ENCODE data around the gene SMAD7. TPM values are rescaled to one million over a fixed set of nuclear protein-coding genes. Genes with fewer than 3 reads are reported as not detected.
A peak's percentile ranks its signal among the peaks of the same experiment; 100 is the strongest.

SMAD7 gene
- total RNA-seq, 4 donors from 2014 or later: 41.2 to 76.0 (median 55.2) TPM

GRCh38 chr18:48974304-48975119 is 23.7 kb upstream of the SMAD7 start:
- Histone ChIP-seq H3K9me3 (no peaks in the 10 kb centered on the region), H3K36me3 (no peaks in the 10 kb centered on the region), H3K27me3 (no peaks in the 10 kb centered on the region), H3K4me3 (peak overlapping the region in 1 of 2 donors; percentile 78), H3K27ac (peak overlapping the region; percentile 8 to 87 (median 79)), H3K4me1 (peaks cover 0 to 17% (median 7%) of the 10 kb centered on the region in 3 donors)
- WGBS, 2 donors (ENCODE audit: low coverage in 1 of 2): 52 to 78% methylated on average over 7 to 9 of the region's 28 CpGs
- no peak for ATAC-seq
- TF ChIP-seq CTCF (IDR thresholded peaks at IDR 0.05): no peak
- no peak for TF ChIP-seq EP300 (IDR thresholded peaks at IDR 0.05)
- no peak for TF ChIP-seq POLR2AphosphoS5 (IDR thresholded peaks at IDR 0.05)
- TF ChIP-seq POLR2A (IDR thresholded peaks at IDR 0.05): no peak

DNA sequence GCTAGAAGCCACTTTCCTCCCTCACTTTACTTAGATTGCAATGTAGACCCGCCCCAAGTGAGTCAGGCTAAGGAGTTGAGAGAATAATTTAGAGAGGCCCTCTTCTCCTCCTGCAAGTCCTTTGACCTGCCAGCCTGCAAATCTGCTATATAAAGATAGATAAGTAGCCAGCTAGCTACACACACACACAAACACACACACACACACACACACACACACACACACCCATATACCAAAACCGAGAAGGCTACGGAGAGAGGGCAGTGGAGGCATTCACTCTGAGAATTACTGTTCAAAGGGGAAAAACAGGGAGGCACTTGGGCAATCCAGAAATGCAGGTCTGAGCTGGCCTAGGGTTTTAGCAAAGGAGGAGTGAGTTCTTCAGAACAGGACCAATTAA is 23.0 kb upstream of the SMAD7 start:
- WGBS, 2 donors (ENCODE audit: low coverage in 1 of 2): 100% methylated on average over 1 of the region's 3 CpGs; no CpG with 5 or more reads in 1 of the 2 donors
- no peak for ATAC-seq
- H3K27ac ChIP-seq: peak overlapping the region in 1 of 4 donors; percentile 87
- H3K27me3 ChIP-seq: no peaks in the 10 kb centered on the region
- no peaks in the 10 kb centered on the region for H3K9me3 ChIP-seq
- no peak for TF ChIP-seq POLR2A (IDR thresholded peaks at IDR 0.05)
- TF ChIP-seq EP300 (IDR thresholded peaks at IDR 0.05): no peak
- no peak for TF ChIP-seq CTCF (IDR thresholded peaks at IDR 0.05)
- TF ChIP-seq POLR2AphosphoS5 (IDR thresholded peaks at IDR 0.05): no peak
- no peak overlapping the region for H3K4me3 ChIP-seq
- H3K36me3 ChIP-seq: no peaks in the 10 kb centered on the region
- H3K4me1 ChIP-seq: peaks cover 0 to 17% (median 7%) of the 10 kb centered on the region in 3 donors

DNA sequence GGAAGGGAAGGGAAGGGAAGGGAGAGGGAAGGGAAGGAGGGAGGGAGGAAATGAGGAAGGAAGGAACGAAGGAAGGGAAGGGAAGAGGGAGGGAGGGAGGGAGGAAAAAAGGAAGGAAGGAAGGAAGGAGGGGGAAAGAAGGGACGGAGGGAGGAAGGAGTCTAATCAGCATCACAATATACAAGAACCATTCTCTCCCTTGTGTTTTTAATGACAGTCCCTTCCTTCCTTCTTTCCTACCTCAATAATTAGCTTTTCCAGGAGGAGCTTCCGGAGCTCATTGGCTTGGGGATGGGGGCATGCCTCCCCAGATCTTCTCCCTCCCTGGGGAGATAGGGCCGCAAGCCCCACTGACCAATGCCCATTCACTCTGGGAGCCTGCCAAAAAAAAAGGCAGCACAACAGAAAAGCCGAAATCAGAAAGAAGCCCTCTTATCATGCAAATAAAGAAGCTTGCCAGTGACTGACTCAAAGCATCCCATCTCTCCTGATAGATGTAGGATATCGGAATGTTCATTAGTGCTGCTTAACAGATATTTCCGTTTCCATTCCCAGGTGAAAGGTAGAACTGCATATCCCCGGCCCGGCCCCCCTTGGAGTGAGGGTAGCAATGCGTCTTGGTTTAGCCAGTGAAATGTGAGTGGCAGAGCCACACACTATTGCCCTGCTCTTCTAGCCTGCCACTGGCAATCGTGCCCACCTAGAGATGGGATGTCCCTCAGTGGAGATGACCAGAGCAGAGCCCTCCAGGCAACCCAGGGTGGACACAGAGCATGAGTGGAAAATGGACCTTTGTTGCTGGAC is 17.8 kb upstream of the SMAD7 start:
- ATAC-seq: no peak
- no peaks in the 10 kb centered on the region for H3K9me3 ChIP-seq
- no peaks in the 10 kb centered on the region for H3K27me3 ChIP-seq
- H3K27ac ChIP-seq: no peak overlapping the region
- H3K4me1 ChIP-seq: peaks cover 0 to 8% (median 8%) of the 10 kb centered on the region in 3 donors
- H3K36me3 ChIP-seq: no peaks in the 10 kb centered on the region
- no peak for TF ChIP-seq POLR2A (IDR thresholded peaks at IDR 0.05)
- no peak for TF ChIP-seq EP300 (IDR thresholded peaks at IDR 0.05)
- 53 to 69% methylated on average over 3 to 7 of the region's 11 CpGs for WGBS, 2 donors (ENCODE audit: low coverage in 1 of 2)
- no peak overlapping the region for H3K4me3 ChIP-seq

GRCh38 chr18:48967545-48967944 is 16.8 kb upstream of the SMAD7 start:
- Histone ChIP-seq H3K36me3 (no peaks in the 10 kb centered on the region), H3K27me3 (no peaks in the 10 kb centered on the region), H3K9me3 (no peaks in the 10 kb centered on the region), H3K4me3 (no peak overlapping the region), H3K4me1 (peaks cover 0 to 19% (median 13%) of the 10 kb centered on the region in 3 donors), H3K27ac (no peak overlapping the region)
- WGBS, 2 donors (ENCODE audit: low coverage in 1 of 2): 64 to 88% methylated on average over 2 of the region's 2 CpGs
- no peak for ATAC-seq
- no peak for TF ChIP-seq CTCF (IDR thresholded peaks at IDR 0.05)
- TF ChIP-seq POLR2AphosphoS5 (IDR thresholded peaks at IDR 0.05): no peak
- TF ChIP-seq POLR2A (IDR thresholded peaks at IDR 0.05): no peak
- TF ChIP-seq EP300 (IDR thresholded peaks at IDR 0.05): no peak

DNA sequence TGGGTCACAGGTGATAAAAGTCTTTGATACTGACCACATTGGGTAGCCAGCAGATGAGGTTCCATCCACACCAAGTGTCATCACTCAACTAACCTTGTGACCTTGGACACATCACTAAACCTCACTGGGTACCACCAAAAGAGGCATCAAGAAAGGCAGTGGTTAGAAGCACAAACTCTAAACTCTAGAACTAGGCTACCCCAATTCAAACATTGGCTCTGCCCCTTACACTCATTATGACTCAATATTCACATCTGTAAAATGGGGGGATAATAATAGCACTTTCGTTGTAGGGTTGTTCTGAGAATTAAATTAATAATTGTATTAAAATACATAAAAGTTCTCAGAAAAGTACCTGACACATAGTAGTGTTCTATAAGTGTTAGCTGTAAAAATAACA is 15.8 kb upstream of the SMAD7 start:
- TF ChIP-seq POLR2A (IDR thresholded peaks at IDR 0.05) (no peak), CTCF (IDR thresholded peaks at IDR 0.05) (no peak), POLR2AphosphoS5 (IDR thresholded peaks at IDR 0.05) (no peak), EP300 (IDR thresholded peaks at IDR 0.05) (no peak)
- no peaks in the 10 kb centered on the region for H3K9me3 ChIP-seq
- no peaks in the 10 kb centered on the region for H3K27me3 ChIP-seq
- H3K4me1 ChIP-seq: peaks cover 0 to 23% (median 13%) of the 10 kb centered on the region in 3 donors
- no peak overlapping the region for H3K27ac ChIP-seq
- no peaks in the 10 kb centered on the region for H3K36me3 ChIP-seq
- ATAC-seq: no peak
- 82 to 100% methylated on average over 1 of the region's 1 CpG for WGBS, 2 donors (ENCODE audit: low coverage in 1 of 2)
- H3K4me3 ChIP-seq: no peak overlapping the region
